GM21515 (cell line): ENCODE data around the gene FAM161A.
"Not testable (repeated sequence)": the region's sequence is repeated elsewhere in the genome, so short reads cannot be mapped to it uniquely, and the experiment has no call there.

Experiments used
- ATAC-seq: cut with Tn5 transposase; IDR thresholded peaks from one replicate; pipeline ENCODE4 v1.9.1; 2021; ENCODE audit not compliant: unreplicated experiment

The FAM161A gene, protein sequence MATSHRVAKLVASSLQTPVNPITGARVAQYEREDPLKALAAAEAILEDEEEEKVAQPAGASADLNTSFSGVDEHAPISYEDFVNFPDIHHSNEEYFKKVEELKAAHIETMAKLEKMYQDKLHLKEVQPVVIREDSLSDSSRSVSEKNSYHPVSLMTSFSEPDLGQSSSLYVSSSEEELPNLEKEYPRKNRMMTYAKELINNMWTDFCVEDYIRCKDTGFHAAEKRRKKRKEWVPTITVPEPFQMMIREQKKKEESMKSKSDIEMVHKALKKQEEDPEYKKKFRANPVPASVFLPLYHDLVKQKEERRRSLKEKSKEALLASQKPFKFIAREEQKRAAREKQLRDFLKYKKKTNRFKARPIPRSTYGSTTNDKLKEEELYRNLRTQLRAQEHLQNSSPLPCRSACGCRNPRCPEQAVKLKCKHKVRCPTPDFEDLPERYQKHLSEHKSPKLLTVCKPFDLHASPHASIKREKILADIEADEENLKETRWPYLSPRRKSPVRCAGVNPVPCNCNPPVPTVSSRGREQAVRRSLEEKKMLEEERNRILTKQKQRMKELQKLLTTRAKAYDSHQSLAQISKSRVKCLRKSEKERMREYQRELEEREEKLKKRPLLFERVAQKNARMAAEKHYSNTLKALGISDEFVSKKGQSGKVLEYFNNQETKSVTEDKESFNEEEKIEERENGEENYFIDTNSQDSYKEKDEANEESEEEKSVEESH

DNA sequence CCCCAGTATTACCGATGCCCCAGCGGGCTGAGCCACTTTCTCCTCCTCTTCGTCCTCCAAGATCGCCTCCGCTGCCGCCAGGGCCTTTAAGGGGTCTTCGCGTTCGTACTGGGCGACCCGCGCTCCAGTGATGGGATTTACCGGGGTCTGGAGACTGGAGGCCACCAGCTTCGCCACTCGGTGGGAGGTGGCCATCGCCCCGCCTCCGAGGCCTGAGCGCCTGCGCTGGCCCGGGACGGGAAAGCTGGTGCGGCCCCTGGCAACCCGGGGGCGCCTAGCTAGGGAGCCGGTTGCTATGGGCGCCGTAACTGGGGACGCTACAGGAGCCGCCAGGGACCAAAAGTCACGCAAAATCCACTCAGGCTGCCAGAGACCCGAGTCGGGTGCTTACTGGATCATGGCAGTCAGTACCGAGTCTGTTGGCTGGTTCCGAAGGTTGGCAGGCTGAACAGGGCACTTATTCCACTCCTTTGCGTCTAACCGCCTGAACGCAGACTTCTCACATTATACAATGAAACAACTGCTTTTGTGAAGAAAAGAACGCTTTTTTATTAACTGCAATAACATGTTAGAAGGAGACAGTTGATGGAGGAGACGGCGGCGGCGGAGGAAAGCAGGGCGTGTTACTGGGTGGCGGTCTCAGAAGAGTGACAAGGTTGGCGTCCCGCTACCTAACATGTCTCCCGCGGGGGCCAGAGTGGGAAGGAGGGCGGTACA is at the start of gene FAM161A:
TSS of gene FAM161A (minus strand) at position 214 of the 717 bp plus-strand sequence. CDS start at position 195, 19 bp downstream.
- ATAC-seq, result peak; percentile 69

DNA sequence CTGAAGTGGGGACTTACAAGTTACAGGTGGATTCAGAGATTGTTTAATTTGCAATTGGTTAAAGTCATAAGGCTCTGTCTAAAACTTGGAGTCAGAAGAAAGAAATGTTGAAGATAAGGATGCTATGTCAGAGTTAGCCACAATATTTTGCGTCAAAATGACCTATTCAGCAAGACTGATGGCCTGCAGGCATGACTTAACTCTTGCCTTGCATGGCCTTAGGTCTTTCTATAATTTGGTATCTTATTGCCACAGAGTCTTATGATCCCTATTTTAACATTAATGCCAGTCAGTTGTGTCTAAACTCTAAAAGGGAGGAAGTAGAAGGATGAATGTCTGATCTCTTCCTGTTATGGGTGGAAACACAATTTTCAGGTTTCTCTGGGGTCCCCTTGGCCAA is 46.4 kb upstream of the FAM161A start:
- no peak for ATAC-seq

DNA sequence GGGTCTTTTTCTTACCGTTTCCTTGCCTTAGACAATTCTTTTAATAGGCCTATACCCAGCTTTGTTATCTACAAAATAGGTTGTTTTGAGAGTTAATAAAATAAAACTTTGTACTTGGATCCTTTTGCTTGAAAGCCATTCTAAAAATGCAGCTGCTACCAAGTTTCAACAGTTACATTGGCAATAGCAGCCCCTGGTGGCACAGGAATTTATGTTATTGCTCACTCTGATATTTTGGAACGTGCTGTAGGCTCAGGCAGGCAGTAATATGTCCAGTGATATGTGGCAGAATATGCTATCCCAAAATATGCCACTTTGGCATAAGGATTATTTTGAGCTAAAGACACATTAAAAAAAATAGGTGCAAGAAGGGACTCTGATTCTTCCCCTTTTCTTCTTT is 45.0 kb upstream of the FAM161A start:
- no peak for ATAC-seq

DNA sequence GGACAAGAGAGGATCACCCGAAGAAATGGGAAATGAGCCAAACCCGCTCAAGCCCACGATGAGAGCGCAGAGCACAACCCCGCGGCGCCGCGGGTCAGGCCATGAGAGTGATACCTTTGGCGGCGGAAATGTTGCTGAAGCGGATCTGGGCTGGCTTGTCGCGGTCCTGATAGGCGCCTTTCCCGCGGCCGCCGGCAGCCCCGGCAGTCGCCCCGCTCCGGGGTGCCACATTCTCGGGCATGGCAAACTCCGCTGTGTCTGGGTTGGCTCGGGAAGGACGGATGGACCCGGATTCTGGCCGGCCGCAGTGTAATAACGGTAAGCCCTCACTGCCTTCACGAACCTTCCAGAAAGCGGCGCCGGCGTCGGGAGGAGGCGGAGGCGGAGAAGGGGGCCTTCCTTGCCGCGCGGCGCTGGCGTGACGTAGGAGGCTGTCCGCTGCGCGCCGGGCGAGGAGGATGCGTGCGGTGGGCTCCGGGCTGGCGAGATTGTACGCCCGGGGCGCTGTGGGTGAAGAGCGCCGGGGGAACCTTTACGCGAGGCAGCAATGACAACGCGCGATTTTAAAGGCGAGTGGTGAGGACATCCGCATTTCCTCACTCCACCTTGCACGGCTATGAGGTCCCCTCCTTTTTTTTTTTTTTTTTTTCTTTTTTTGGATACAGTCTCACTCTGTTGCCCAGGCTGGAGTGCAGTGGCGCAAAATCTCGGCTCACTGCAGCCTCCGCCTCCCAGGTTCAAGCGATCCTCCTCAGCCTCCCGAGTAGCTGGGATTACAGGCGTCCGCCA is 34.6 kb upstream of the FAM161A start, which contains the start of gene CCT4:
TSS of gene CCT4 (minus strand) at position 390 of the 789 bp plus-strand sequence. CDS start at position 241, 149 bp downstream.
- ATAC-seq, result peak; percentile 77

DNA sequence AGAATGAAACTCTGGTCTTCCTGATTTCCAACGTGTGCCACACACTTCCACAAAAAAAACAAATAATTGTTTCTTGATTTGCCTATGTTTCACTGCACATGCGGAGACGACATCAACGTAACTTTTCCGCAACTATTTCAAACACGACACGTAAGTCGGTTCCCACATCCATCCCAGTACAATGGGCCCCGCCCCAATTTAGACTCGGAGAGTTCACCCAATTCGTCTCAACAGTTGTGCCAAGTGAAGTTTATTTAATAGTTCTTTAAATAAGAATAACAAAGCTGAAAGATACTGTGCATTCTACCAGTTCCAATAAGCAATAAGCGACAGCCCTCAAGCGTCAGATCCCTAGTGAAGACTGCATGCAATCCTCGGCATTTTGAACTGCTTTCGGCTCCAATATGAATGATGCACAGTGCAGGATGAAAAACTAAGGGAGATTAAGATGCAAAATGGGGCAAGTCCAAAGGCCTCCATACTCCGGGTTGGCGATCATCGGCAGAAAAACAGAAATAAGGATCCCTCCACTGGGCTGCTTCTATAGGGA is 33.9 kb upstream of the FAM161A start:
- ATAC-seq, result peak; percentile 4

DNA sequence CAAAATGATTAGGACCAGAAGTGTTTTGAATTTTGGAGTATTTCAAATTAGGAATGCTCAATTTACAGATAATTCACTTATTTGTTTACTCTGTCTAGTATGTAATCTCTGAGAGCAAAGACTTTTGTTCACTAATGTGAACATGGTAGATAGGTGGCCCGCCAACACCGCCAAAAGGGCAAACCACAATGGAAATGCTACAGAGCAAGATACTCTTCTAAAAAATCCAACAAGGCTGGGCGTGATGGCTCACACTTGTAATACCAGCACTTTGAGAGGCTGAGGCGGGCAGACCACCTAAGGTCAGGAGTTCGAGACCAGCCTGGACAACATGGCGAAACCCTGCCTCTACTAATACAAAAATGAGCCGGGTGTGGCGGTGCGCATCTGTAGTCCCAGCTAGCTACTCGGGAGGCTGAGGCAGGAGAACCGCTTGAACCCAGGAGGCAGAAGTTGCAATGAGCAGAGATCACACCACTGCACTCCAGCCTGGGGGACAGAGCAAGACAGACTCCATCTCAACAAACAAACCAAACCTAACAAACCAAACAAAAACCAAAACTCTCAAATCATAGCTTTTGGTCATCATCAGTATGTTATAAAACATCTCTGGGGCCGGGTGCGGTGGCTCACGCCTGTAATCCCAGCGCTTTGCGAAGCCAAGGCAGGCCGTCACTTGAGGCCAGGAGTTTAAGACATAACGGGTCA is 32.2 kb upstream of the FAM161A start:
- ATAC-seq, result no peak

DNA sequence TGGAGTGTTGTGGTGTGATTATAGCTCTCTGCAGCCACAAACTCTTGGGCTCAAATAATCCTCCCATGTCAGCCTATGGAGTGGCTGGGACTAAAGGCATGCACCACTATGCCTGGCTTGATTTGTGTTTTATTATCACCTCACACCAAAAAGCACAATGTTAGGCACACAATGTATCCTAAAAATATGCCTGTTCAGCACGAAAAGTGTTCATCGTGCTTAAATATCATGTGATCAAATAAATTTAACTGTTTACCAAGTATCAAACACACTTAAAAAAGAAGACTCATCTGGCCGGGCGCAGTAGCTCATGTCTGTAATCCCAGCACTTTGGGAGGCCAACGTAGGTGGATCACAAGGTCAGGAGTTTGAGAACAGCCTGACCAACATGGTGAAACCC is 29.0 kb upstream of the FAM161A start:
- no peak for ATAC-seq

DNA sequence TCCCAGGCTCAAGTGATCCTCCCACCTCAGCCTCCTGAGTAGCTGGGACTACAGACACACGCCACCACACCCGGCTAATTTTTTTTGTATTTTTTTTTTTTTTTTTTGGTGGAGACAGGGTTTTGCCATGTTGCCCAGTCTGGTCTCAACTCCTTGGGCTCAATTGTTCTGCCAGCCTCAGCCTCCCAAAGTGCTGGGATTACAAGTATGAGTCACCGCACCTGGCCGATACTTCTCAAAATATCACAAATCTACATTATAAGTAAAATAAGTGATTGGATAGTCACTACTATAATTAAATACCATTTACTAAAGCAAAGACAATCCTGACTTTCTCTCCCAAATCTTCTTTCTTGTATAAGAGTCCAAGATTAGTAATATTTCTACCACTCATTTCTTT is 25.5 kb upstream of the FAM161A start:
- ATAC-seq, result not testable (repeated sequence)

DNA sequence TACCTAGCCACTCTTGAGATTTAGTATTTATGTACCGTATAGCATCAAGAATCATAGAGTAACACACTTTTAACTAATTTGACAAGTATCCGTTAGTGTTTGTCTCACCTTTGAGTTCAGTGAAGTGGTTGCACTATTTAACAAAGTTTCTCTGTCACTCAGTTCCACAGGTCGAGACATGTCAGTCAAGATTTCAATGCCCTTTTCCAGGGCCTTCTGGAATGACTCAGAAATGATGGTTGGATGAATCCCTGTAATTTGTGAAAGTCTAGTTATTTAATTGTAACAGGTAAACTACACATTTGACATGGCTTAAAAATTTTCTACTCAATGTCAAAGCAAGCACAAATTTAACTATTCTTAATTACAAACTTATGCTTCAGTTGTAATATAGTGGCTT is 24.9 kb upstream of the FAM161A start:
- no peak for ATAC-seq

DNA sequence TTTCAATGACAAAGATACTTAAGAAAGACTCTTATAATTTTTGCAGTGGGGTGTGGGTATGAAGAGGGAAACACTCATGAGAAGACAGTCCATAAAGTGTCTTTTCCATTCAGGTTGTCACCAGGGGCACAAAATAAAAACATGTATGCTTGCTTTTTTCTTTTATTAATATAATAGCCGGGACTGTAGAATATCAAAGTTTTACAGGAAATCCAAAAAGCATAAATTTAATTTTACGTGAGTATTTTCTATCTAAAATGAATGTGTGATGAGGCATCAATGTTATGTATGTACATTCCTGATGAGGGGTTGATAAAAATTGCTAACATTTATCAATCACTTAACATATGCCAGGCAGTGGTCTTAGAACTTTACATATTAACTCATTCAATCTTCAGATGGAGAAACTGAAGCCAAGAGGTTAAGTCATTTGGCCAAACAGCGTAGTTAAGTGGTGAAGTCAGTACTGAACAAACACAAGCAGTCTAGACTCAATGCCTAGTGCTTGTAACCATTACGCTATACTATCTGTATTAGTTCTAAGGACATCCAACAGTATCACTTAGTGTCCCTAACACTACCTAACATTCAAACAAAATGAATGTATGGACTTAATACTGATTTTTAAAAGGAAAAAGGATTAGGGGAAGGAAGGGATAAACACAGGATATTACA is 23.8 kb upstream of the FAM161A start:
- ATAC-seq, result no peak

DNA sequence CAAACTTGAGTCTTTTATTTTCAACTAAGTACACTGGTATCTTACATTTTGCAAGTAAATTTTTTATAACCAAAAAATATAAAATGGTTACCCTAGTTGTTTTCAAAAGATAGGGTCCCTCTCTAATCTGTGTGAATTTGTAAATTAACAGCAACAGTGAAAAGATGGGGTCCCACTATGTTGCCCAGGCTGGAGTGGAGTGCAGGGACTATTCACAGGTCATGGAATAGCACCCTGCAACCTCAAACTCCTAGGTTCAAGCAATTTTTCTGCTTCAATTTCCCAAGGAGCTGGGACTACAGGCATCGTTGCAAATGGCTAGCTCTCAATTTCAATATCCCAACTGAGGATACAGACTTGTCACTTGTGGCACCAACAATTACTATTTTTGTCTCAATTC is 22.5 kb upstream of the FAM161A start:
- no peak for ATAC-seq

DNA sequence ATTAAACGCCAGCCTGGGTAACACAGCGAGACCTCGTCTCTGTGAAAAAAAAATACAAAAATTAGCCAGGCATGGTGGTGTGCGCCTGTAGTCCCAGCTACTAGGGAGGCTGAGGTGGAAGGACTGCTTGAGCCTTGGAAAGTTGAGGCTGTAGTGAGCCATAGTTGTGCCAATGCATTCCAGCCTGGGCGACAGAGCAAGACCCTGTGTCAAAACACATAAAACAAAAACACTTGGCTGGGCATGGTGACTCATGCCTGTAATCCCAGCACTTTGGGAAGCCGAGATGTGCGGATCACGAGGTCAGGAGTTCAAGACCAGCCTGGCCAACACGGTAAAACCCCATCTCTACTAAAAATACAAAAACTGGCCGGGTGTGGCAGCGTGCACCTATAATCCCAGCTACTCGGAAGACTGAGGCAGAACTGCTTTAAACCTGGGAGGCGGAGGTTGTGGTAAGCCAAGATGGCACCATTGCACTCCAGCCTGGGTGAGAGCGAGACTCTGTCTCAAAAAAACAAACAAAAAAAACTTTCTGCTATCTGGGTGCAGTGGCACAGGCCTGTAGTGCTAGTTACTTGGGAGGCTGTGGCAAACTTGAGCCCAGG is 12.7 kb upstream of the FAM161A start:
- not testable (repeated sequence) for ATAC-seq

DNA sequence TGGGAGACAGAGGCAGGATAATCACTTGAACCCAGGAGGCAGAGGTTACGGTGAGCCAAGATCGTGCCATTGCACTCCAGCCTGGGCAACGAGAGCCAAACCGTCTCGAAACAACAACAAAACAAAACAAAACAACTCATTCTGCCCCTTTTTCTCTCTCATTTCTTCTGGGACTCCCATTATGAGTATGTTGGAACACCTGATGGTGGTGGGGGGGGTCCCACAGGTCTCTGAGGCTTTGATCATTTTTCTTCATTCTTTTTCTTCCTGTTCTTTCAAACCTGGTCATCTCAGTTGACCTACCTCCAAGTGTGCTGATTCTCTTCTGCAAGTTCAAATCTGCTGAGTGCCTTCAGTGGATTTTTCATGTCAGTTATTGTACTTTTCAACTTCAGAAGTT is 8.2 kb upstream of the FAM161A start:
- ATAC-seq, result no peak

DNA sequence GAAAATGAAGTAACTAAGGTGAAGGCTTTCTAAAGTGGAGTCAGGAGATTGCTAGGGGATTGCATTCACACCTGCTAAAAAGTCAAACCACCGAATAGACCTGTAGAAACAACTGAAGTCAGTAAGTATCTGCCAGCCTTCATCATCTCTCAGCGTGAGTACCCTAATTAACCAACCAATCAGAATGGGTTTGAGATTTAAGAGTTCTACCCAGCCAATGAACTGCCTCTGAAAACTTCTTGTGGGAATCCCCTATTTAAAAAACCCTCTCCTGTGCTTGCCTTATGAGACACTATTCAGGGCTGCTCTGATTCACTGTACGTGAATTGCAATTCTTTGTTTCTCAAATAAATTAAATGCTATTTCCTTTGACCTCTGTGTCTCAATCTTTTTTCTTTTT is 3.4 kb upstream of the FAM161A start:
- ATAC-seq, result no peak

DNA sequence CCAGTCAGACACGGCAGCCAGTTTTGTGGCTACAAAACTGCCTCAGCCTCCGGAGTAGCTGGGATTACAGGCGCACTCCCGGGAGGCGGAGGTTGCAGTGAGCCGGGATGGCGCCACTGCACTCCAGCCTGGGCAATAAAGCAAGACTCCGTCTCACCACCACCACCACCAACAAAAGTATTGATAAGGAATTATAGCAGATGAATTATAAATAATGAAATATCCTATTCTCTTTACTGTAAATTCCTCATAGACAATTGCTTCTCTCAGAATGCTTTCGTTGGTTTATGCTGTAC is 1.4 kb upstream of the FAM161A start:
- no peak for ATAC-seq

DNA sequence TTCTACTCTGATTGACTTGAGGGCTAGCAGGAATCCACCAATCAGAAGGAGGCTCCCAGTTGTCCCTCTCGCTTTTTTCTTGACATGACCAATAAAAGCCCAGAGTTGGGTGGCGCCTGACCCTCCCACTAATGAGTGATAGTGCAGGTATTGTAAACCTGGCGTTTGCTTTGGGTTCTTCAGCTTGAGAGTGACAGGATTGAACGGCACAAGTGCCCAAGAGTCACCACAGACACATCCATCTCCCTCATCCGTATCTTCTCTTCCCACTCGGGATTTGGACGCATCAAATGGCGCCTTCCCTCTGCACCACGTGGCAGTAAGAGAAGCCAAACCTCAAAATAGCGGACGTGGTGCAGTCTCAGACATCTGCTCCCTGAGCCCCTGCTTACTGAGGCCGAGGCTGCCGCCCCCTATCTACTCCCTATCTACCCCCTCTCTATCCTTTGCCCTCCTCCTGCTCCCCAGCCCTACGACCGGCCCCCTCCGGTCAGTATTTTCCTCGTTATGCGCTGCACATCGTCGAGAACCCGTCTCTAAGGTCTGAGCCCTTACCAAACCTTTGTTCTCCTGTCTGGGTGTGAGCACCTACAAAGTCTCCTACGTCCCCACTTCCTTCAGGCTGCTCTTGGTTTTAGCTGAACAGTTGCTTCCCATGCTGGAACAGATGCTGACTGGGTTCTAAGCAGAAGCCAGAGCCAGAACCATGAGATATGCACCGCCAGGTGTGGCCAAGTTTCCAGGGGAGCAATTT is 881 bp upstream of the FAM161A start:
- ATAC-seq, result peak; percentile 91

DNA sequence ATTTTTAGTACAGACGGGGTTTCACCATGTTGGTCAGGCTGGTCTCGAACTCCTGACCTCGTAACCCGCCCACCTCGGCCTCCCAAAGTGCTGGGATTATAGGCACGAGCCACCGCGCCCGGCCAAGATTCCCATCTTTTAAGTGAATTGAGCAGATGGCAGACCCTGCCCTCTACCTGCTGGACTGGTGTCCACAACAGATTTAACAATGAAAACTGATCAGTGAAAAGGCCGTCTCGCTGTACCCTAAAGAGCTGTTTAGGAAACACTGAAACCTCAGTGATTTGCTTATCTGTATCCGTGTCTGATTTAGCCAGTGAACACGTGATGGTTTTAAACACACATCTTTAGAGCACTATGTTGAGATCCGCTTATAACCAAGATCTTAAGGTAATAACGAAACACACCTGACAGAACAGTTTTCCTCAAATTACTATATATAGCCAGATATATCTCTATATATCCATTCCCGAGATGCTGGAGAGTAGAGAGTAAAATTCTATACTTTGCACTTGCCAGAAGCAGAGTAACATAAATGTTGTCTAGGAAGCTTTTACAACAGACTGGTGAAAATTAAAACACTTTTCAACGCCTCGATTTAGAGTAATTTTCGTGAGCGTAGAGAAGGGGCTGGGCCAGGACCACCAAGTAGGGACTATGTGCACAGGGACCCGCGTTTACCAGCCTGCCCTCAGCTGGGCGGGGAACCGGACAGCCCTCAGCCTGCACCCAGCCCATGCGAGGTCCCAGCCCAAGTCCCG is 594 bp downstream of the FAM161A start:
- peak; percentile 69 for ATAC-seq

DNA sequence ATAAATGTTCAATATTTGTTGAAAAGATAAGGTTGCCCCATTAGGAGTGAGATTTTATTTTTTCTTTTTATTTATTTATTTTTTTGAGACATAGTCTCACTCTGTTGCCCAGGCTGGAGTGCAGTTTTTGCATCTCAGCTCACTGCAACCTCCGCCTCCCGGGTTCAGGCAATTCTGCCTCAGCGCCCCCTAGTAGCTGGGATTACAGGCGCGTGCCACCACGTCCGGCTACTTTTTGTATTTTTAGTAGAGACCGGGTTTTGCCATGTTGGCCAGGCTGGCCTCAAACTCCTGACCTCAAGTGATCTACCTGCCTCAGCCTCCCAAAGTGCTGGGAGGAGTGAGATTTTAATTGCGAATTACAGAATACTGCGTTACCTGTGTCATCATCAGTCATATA is 2.6 kb downstream of the FAM161A start:
- not testable (repeated sequence) for ATAC-seq
